Activated T-cell treated with anti-CD3 and anti-CD28 coated beads, Interleukin-2, amount 50 U/mL, for 24 hours (primary cell): ENCODE results near the gene PMP22.

Experiments
- DNase-seq: peaks from one replicate; pipeline ENCODE4 v3.0.0-alpha.2; 2020
- H3K27ac Mint-ChIP-seq: 2 replicates; pipeline ENCODE4 v1.8.0; 2020; ENCODE audit warnings: mild to moderate bottlenecking, mixed read lengths
- H3K27me3 Mint-ChIP-seq: 2 replicates; pipeline ENCODE4 v1.8.0; 2020; ENCODE audit warnings: mixed read lengths
- H3K36me3 Mint-ChIP-seq: 2 replicates; pipeline ENCODE4 v1.8.0; 2020; ENCODE audit warnings: low read depth, mixed read lengths
- H3K4me1 Mint-ChIP-seq: 2 replicates; pipeline ENCODE4 v1.8.0; 2020; ENCODE audit warnings: low read depth, mixed read lengths
- H3K4me3 Mint-ChIP-seq: 2 replicates; pipeline ENCODE4 v1.8.0; 2020; ENCODE audit warnings: mild to moderate bottlenecking, moderate library complexity, mixed read lengths
- H3K9me3 Mint-ChIP-seq: 2 replicates; pipeline ENCODE4 v1.8.0; 2020; ENCODE audit warnings: mixed read lengths

Gene PMP22

GRCh38 chr17:15265131-15265530, at the start of gene PMP22:
Gene PMP22, minus strand, starts transcription at chr17:15265326. Its CDS starts 4,599 bp downstream, at chr17:15260727.
- DNase-seq, result no peak
- Mint-ChIP-seq H3K27me3 (peaks cover 91% of the 10 kb centered on the region), H3K36me3 (no peaks in the 10 kb centered on the region), H3K27ac (no peak within 1 kb of the TSS), H3K9me3 (no peaks in the 10 kb centered on the region), H3K4me3 (no peak within 1 kb of the TSS), H3K4me1 (peaks cover 17% of the 10 kb centered on the region)

DNA sequence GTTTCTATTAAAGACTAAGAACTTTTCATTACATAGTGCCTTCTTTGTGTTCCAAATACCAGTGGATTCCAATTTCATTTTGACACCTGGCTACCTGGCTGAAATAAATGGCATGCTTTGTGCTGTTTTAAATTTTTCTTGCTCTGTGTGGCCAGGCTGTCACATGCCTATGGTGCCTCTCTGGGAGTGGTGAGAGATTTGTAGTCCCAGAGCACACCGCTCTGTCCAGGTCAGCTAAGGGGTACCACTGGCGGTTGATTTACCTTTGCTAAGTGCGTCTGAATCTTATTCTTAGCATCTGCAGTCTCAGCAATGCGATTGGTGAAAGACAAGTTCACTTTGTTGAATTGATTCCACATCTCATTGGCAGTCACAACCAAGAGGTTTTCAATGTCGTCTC, 46.9 kb upstream of the PMP22 start:
- DNase-seq, result no peak
- Mint-ChIP-seq H3K4me3 (no peak overlapping the region), H3K27ac (no peak overlapping the region), H3K27me3 (peaks cover 9% of the 10 kb centered on the region), H3K9me3 (no peaks in the 10 kb centered on the region), H3K36me3 (no peaks in the 10 kb centered on the region), H3K4me1 (no peaks in the 10 kb centered on the region)

DNA sequence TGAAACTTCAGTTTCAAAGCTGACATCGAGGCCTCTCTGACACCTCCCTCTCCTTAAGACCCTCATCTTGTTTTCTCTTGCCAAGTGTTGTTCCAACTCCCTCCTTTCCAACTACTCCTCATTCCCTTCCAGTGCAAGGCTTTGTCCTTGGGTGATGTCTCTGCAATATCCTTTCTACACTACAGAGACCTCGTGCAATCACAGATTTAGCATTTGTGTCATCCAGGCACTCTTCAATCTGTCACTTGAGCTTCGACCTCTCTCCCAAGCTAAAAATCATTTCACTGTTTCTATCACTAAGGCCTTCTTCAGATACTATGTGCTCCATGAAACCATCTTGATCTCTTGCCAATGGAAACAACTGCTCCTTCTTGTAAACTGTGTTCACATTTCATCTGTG, 44.7 kb upstream of the PMP22 start:
- no peak overlapping the region for H3K27ac Mint-ChIP-seq
- H3K4me1 Mint-ChIP-seq, result no peaks in the 10 kb centered on the region
- H3K36me3 Mint-ChIP-seq, result no peaks in the 10 kb centered on the region
- DNase-seq, result no peak
- H3K9me3 Mint-ChIP-seq, result no peaks in the 10 kb centered on the region
- H3K27me3 Mint-ChIP-seq, result peaks cover 8% of the 10 kb centered on the region
- H3K4me3 Mint-ChIP-seq, result no peak overlapping the region

- H3K9me3 Mint-ChIP-seq, result no peaks in the 10 kb centered on the region
- H3K36me3 Mint-ChIP-seq, result no peaks in the 10 kb centered on the region
- H3K4me3 Mint-ChIP-seq, result no peak overlapping the region
- DNase-seq, result no peak
- H3K27ac Mint-ChIP-seq, result no peak overlapping the region
- peaks cover 4% of the 10 kb centered on the region for H3K27me3 Mint-ChIP-seq
- no peaks in the 10 kb centered on the region for H3K4me1 Mint-ChIP-seq
Observed at GRCh38 chr17:15309236-15309635, 44.1 kb upstream of the PMP22 start.

GRCh38 chr17:15308758-15309157, 43.6 kb upstream of the PMP22 start:
- Mint-ChIP-seq H3K27ac (no peak overlapping the region), H3K36me3 (no peaks in the 10 kb centered on the region), H3K27me3 (no peaks in the 10 kb centered on the region), H3K4me3 (no peak overlapping the region), H3K4me1 (no peaks in the 10 kb centered on the region), H3K9me3 (no peaks in the 10 kb centered on the region)
- DNase-seq, result no peak

GRCh38 chr17:15307710-15308111, 42.6 kb upstream of the PMP22 start:
- DNase-seq, result no peak
- Mint-ChIP-seq H3K4me1 (no peaks in the 10 kb centered on the region), H3K27ac (no peak overlapping the region), H3K27me3 (no peaks in the 10 kb centered on the region), H3K36me3 (no peaks in the 10 kb centered on the region), H3K4me3 (no peak overlapping the region), H3K9me3 (no peaks in the 10 kb centered on the region)

DNA sequence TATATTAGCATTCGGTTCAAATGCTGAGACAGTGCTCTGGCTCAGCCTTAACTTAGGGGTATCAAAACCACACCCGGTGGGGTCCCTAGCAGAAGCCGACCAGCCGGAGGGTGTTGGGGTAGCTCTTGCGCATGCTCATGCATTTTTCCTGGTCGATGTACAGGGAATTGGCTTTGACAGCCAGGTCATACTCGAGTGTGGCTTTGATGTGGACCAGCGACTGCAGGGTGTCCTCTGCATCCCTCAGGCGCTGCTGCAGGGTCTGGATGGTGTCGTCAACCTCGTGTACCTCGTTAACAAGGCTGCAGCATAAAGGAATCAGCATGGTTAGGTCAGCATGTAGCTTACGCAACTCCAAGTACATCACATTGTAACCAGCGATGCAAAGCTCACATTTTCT, 38.7 kb upstream of the PMP22 start:
- Mint-ChIP-seq H3K9me3 (no peaks in the 10 kb centered on the region), H3K27me3 (peaks cover 11% of the 10 kb centered on the region), H3K27ac (no peak overlapping the region), H3K36me3 (no peaks in the 10 kb centered on the region), H3K4me1 (no peaks in the 10 kb centered on the region), H3K4me3 (no peak overlapping the region)
- no peak for DNase-seq

GRCh38 chr17:15303268-15303667, 38.1 kb upstream of the PMP22 start:
- peaks cover 11% of the 10 kb centered on the region for H3K27me3 Mint-ChIP-seq
- H3K4me3 Mint-ChIP-seq, result no peak overlapping the region
- no peak for DNase-seq
- no peaks in the 10 kb centered on the region for H3K4me1 Mint-ChIP-seq
- no peaks in the 10 kb centered on the region for H3K36me3 Mint-ChIP-seq
- H3K9me3 Mint-ChIP-seq, result no peaks in the 10 kb centered on the region
- no peak overlapping the region for H3K27ac Mint-ChIP-seq

DNA sequence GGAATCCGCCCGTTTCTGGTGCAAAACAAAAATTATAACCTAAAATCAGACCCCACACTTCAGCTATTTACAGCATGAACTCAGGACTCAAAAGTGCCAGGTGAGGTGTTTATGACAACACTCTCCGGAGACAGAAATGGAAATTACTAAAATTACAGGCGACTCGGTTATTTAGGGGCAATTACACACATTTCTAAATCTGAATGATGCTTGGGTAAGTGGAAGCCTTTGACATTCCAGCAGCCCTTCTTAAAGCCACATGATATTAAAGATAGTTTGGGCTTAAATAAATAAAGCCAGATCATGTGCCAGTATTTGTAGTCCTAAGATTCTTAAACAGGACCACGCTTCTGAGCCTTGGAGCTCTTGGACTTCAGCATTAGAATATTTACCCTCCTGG, 36.7 kb upstream of the PMP22 start:
- H3K27me3 Mint-ChIP-seq, result peaks cover 11% of the 10 kb centered on the region
- no peaks in the 10 kb centered on the region for H3K36me3 Mint-ChIP-seq
- no peak overlapping the region for H3K4me3 Mint-ChIP-seq
- H3K27ac Mint-ChIP-seq, result no peak overlapping the region
- H3K4me1 Mint-ChIP-seq, result no peaks in the 10 kb centered on the region
- no peak for DNase-seq
- no peaks in the 10 kb centered on the region for H3K9me3 Mint-ChIP-seq

DNA sequence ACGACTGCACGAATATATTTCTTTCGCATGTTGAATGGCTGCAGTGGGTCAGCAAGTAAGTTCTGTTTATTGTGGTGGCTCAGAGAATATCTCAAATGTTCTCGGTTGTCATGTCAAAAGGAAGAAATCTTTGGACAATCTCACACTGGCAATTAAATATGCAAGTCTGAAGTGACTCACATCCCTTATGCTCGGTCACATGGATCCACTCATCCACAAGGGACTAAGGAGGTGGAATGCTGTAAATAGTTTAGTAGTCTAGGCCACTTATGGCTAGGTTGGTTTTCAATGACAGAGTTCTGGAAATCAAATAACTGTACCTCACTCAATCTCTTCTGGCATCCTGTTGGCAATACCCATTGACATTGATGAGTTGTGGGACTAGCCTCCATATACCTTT, 33.0 kb upstream of the PMP22 start:
- Mint-ChIP-seq H3K27ac (no peak overlapping the region), H3K9me3 (no peaks in the 10 kb centered on the region), H3K4me1 (no peaks in the 10 kb centered on the region), H3K27me3 (peaks cover 19% of the 10 kb centered on the region), H3K4me3 (no peak overlapping the region), H3K36me3 (no peaks in the 10 kb centered on the region)
- DNase-seq, result no peak

DNA sequence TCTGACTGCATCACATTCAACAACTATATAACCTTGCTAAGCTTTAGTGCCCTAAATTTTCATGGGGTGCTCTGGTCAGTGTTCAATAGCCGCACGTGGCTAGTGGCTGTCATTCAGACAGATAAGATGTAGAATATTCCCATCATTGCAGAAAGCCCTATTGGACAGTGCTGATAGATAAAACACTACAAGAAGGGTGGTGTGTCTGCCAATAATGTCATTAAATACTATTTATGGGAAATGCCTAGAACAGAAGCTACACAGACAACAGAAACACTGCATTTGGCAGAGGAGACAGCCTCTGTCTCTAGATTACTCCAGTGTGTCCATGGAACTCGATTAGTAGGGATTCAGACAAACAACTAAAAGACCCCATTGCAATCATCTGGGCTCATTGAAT, 28.4 kb upstream of the PMP22 start:
- Mint-ChIP-seq H3K4me3 (no peak overlapping the region), H3K4me1 (no peaks in the 10 kb centered on the region), H3K27me3 (peaks cover 35% of the 10 kb centered on the region), H3K9me3 (no peaks in the 10 kb centered on the region), H3K27ac (no peak overlapping the region), H3K36me3 (no peaks in the 10 kb centered on the region)
- no peak for DNase-seq

DNA sequence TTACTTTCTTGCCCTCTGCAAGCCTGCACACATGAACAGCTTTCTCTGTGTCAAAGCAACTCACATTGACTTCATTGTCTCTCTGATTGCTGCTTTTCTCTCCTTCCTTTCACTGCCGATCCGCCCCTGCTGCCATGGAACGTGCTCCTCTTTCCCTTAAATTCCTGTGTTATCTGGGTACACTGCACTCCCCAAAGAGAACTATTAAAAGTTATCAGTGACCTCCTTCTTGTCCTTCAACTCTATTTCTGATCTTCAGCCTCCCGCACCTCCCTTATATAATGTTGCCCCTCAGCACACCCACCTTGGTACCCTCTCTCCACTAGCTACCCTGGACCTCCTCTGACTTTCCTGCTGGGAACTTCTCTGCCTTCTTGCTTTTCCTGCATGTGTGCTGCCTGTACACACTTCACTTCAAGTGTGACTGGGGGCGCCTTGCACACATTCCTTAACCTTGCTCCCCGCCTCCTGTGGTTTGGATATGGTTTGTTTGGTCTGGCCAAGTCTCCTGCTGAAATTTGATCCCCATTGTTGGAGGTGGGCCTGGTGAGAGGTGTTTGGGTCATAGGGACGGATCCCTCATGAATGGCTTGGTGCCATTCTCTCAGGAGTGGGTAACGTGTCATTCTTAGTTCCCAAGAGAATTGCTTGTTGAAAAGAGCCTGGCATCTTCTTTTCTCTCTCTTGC, 26.7 kb upstream of the PMP22 start:
- Mint-ChIP-seq H3K9me3 (no peaks in the 10 kb centered on the region), H3K27me3 (peaks cover 49% of the 10 kb centered on the region), H3K27ac (no peak overlapping the region), H3K36me3 (no peaks in the 10 kb centered on the region), H3K4me3 (no peak overlapping the region), H3K4me1 (no peaks in the 10 kb centered on the region)
- no peak for DNase-seq

DNA sequence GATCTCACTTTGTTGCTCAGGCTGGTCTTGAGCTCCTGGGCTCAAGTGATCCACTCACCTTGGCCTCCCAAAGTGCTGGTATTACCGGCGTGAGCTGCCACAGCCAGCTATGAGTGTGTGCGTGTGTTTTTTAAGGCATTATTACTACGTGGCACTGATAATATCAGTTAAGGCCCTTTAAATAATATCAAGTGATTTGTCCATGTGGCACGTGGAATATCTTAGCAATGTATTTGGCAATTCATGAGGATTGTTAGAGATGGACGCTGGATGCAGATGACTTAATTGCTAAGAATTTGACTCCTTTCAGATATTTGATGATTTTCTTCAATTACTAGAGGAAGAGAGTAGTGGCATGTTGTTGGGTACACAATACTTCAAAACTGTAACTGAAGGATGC, 25.5 kb upstream of the PMP22 start:
- no peak overlapping the region for H3K4me3 Mint-ChIP-seq
- H3K4me1 Mint-ChIP-seq, result no peaks in the 10 kb centered on the region
- H3K36me3 Mint-ChIP-seq, result no peaks in the 10 kb centered on the region
- no peak for DNase-seq
- H3K27me3 Mint-ChIP-seq, result peaks cover 57% of the 10 kb centered on the region
- H3K9me3 Mint-ChIP-seq, result no peaks in the 10 kb centered on the region
- H3K27ac Mint-ChIP-seq, result no peak overlapping the region

DNA sequence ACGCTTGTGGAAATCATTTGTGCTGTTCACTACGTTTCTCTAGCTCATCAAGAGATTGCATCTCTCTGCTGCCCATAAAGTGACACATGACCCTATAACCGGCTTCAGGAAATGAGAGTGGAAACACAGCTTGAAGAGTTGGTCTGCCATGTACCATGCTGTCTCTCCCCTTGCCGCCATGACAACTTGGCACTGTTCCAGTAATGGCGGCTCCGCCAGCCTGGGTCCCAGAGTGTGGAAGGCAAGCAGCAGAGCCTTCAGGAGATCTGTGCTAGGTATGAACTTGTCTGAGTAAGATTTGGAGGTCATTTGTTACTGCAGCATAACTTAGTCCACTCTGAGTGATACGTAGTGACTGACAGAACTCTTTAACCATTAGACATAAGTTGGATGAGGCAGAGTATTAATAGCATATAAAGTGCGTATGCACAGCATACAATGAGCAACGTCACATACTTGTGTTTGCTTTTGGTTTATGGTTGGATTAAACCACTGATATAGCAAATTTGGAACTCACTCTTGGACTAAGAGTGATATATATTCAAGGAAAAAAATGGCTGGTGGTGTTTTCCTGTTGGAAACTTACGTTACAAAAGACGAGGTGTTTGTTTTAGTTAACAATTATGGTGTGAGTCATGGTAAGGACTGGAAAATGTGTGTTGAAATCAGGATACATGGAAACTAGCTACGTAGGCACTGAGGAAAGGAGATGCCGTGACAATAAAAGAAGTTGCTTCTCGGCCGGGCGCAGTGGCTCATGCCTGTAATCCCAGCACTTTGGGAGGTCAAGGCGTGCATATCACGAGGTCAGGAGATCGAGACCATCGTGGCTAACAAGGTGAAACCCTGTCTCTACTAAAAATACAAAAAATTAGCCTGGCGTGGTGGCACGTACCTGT, 24.4 kb upstream of the PMP22 start:
- Mint-ChIP-seq H3K4me1 (no peaks in the 10 kb centered on the region), H3K27ac (no peak overlapping the region), H3K36me3 (no peaks in the 10 kb centered on the region), H3K4me3 (no peak overlapping the region), H3K9me3 (no peaks in the 10 kb centered on the region), H3K27me3 (peaks cover 65% of the 10 kb centered on the region)
- no peak for DNase-seq

DNA sequence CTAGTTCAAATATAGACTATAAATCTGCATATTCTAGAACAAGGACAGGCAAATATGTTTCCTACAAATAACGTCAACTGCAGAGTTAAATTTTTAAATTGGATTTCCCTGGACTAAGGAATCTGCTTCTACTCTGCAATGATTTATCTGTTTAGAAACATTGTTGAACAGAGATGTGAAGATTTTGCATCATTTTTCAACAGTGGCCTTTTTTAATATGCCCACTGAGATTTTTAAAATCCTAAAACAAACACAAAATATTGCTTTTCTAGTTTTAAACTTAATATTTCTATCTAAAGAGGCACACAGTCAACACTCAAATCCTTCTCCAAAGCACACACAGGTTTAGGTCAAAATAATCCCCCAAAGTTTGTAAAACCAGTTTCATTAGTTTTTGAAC, 23.7 kb upstream of the PMP22 start:
- no peaks in the 10 kb centered on the region for H3K4me1 Mint-ChIP-seq
- H3K4me3 Mint-ChIP-seq, result no peak overlapping the region
- DNase-seq, result no peak
- H3K9me3 Mint-ChIP-seq, result no peaks in the 10 kb centered on the region
- H3K27me3 Mint-ChIP-seq, result peaks cover 69% of the 10 kb centered on the region
- H3K36me3 Mint-ChIP-seq, result no peaks in the 10 kb centered on the region
- no peak overlapping the region for H3K27ac Mint-ChIP-seq
